Measurements from ENCODE around the gene PAQR9. TPM values are rescaled to one million over a fixed set of nuclear protein-coding genes. Genes with fewer than 3 reads are reported as not detected.

Gene PAQR9
- total and polyA plus RNA-seq, 9 of the 15 experiments (the other 6 are each of a cell fraction or from before 2014, with no cell fraction given): 0.04 to 0.58 (median 0.22) TPM

DNA sequence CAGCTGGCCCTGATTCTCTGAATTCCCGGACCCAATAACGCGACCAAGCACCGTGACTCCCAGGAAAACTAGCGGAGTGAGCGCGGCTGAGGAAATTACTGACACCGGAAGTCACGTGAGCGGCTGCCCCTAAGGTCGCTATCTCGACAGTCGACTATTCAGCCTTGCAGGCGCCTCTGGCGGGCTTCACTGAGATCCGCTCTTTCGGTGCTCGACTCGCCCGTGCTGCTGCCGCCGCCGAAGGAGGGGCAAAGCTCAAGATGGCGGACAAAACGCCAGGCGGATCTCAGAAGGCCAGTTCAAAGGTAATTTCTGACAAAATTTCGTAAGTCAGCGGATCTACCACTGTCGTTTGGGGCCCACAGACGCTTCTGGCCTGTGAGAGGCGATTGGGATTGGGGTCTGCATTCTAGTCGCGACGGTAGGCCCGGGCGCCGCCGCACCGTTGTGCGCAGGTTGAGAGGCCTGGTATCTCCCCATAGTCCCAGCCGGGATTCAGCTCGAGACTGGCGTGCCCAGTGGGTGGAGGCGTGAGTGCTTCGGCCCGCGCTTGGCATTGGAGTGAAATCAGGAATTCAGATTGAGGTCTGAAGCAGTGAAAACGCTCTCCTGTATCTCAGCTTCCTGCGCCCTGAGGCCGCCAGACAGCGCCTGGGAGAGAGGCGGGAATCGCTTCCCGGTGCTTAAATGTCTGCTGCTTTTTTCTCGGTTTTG lies 38.1 kb upstream of the PAQR9 start, which contains the start of gene U2SURP (continued):
- TF ChIP-seq, protein P1, sequence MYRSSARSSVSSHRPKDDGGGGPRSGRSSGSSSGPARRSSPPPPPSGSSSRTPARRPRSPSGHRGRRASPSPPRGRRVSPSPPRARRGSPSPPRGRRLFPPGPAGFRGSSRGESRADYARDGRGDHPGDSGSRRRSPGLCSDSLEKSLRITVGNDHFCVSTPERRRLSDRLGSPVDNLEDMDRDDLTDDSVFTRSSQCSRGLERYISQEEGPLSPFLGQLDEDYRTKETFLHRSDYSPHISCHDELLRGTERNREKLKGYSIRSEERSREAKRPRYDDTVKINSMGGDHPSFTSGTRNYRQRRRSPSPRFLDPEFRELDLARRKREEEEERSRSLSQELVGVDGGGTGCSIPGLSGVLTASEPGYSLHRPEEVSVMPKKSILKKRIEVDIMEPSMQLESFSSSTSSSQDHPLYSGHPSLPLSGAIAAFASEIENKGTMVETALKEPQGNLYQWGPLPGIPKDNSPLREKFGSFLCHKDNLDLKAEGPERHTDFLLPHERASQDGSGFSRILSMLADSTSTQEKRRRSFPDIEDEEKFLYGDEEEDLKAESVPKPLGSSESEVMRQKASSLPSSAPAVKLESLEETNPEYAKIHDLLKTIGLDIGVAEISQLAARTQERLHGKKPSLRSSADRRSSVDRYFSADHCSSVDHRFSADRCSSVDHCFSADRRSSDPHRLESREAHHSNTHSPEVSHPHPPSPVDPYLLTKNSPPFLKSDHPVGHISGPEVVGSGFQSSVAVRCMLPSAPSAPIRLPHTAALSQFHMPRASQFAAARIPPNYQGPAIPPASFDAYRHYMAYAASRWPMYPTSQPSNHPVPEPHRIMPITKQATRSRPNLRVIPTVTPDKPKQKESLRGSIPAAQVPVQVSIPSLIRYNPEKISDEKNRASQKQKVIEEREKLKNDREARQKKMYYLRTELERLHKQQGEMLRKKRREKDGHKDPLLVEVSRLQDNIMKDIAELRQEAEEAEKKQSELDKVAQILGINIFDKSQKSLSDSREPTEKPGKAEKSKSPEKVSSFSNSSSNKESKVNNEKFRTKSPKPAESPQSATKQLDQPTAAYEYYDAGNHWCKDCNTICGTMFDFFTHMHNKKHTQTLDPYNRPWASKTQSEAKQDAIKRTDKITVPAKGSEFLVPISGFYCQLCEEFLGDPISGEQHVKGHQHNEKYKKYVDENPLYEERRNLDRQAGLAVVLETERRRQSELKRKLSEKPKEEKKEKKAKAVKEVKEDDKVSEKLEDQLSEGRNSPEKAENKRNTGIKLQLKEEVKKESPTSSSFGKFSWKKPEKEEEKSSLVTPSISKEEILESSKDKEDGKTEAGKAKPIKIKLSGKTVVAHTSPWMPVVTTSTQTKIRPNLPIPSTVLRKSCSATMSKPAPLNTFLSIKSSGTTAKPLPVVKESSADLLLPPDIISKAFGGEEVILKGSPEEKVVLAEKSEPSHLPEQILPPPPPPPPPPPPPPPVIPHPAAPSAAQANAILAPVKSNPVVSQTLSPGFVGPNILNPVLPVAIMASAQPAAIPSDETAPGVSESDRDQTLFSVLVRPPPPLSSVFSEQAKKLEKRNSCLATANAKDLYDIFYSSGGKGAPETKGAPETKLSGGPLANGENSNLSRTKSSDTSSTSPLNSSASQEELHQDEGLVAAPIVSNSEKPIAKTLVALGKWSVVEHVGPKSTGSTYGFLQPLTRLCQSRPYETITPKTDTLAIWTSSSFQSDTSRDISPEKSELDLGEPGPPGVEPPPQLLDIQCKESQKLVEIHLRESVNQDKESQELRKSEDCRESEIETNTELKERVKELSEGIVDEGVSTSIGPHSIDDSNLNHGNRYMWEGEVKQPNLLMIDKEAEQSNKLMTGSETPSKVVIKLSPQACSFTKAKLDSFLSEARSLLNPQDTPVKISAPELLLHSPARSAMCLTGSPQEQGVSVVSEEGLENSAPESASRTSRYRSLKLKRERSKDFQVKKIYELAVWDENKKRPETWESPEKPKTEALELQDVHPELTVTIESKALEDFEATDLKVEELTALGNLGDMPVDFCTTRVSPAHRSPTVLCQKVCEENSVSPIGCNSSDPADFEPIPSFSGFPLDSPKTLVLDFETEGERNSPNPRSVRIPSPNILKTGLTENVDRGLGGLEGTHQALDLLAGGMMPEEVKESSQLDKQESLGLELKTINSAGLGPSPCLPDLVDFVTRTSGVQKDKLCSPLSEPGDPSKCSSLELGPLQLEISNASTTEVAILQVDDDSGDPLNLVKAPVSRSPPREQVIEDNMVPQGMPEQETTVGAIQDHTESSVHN (IDR thresholded peaks at IDR 0.05; ENCODE audit: borderline replicate concordance in 1 of 2, low read depth in 1 of 2): no peak; a peak in 1 of 4 replicates
- TF ChIP-seq ZKSCAN1 (IDR thresholded peaks at IDR 0.05; ENCODE audit: low read depth, low read length): no peak; the same call in 1 of the 2 replicates
- no peak for TF ChIP-seq ARHGAP35 (IDR thresholded peaks at IDR 0.05; ENCODE audit: partially characterized antibody)
- no peak for TF ChIP-seq ZNF140 (CRISPR knock-in tag; IDR thresholded peaks at IDR 0.05)
- TF ChIP-seq, protein P2, sequence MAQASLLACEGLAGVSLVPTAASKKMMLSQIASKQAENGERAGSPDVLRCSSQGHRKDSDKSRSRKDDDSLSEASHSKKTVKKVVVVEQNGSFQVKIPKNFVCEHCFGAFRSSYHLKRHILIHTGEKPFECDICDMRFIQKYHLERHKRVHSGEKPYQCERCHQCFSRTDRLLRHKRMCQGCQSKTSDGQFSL (CRISPR knock-in tag; IDR thresholded peaks at IDR 0.05): no peak
- TF ChIP-seq, protein P2 (tag; IDR thresholded peaks at IDR 0.05): no peak; a peak in 1 of 4 replicates
- TF ChIP-seq NRF1 (conservative IDR thresholded peaks at IDR 0.05 in 1 of 2, IDR thresholded peaks at IDR 0.05 in 1 of 2): peak; percentile 62 to 68; a peak in 3 of 4 replicates
- TF ChIP-seq ZNF316 (IDR thresholded peaks at IDR 0.05): no peak
- TF ChIP-seq ZNF212 (CRISPR knock-in tag; IDR thresholded peaks at IDR 0.05): no peak
- TF ChIP-seq LEF1 (IDR thresholded peaks at IDR 0.05): peak; percentile 78
- TF ChIP-seq, protein P3, sequence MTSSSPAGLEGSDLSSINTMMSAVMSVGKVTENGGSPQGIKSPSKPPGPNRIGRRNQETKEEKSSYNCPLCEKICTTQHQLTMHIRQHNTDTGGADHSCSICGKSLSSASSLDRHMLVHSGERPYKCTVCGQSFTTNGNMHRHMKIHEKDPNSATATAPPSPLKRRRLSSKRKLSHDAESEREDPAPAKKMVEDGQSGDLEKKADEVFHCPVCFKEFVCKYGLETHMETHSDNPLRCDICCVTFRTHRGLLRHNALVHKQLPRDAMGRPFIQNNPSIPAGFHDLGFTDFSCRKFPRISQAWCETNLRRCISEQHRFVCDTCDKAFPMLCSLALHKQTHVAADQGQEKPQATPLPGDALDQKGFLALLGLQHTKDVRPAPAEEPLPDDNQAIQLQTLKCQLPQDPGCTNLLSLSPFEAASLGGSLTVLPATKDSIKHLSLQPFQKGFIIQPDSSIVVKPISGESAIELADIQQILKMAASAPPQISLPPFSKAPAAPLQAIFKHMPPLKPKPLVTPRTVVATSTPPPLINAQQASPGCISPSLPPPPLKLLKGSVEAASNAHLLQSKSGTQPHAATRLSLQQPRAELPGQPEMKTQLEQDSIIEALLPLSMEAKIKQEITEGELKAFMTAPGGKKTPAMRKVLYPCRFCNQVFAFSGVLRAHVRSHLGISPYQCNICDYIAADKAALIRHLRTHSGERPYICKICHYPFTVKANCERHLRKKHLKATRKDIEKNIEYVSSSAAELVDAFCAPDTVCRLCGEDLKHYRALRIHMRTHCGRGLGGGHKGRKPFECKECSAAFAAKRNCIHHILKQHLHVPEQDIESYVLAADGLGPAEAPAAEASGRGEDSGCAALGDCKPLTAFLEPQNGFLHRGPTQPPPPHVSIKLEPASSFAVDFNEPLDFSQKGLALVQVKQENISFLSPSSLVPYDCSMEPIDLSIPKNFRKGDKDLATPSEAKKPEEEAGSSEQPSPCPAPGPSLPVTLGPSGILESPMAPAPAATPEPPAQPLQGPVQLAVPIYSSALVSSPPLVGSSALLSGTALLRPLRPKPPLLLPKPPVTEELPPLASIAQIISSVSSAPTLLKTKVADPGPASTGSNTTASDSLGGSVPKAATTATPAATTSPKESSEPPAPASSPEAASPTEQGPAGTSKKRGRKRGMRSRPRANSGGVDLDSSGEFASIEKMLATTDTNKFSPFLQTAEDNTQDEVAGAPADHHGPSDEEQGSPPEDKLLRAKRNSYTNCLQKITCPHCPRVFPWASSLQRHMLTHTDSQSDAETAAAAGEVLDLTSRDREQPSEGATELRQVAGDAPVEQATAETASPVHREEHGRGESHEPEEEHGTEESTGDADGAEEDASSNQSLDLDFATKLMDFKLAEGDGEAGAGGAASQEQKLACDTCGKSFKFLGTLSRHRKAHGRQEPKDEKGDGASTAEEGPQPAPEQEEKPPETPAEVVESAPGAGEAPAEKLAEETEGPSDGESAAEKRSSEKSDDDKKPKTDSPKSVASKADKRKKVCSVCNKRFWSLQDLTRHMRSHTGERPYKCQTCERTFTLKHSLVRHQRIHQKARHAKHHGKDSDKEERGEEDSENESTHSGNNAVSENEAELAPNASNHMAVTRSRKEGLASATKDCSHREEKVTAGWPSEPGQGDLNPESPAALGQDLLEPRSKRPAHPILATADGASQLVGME (CRISPR knock-in tag; IDR thresholded peaks at IDR 0.05): no peak
- TF ChIP-seq RBM15 (IDR thresholded peaks at IDR 0.05; ENCODE audit: insufficient read depth, low read length): no peak
- no peak; the same call in 1 of the 2 replicates for TF ChIP-seq POLR2AphosphoS2 (IDR thresholded peaks at IDR 0.05; ENCODE audit: low read length)

Data from K562 (cell line).